ENCODE measurements around the gene CCL21.

Gene CCL21

GRCh38 chr9:34691936-34692315 lies 18.0 kb downstream of the CCL21 start:
- H3K27ac ChIP-seq, result no peak overlapping the region
- CTCF ChIA-PET, result interaction anchor here (0.6 to 0.7 kb wide), 3 partner anchors 14 to 293 kb away, joined by 3 to 4 read pairs (median 3); partner anchors contain the start of gene GALT
- no peak for DNase-seq (ENCODE audit: low spot score)
- no peak for TF ChIP-seq CTCF (conservative IDR thresholded peaks at IDR 0.05; ENCODE audit: low read depth)
- POLR2A ChIA-PET (ENCODE audit: low non-redundant PET), result no interaction called here

- ChIA-PET POLR2A (ENCODE audit: low non-redundant PET) (no interaction called here), CTCF (interaction anchor here (0.7 kb wide), 2 partner anchors 15 to 45 kb away, joined by 3 to 4 read pairs; partner anchors contain the start of gene GALT)
- no peak within 1 kb of the TSS for H3K27ac ChIP-seq
- no peak for DNase-seq (ENCODE audit: low spot score)
- no peak for TF ChIP-seq CTCF (conservative IDR thresholded peaks at IDR 0.05; ENCODE audit: low read depth)
Observed at GRCh38 chr9:34690983-34691935, 18.7 kb downstream of the CCL21 start, which contains the start of gene CCL19. Gene CCL19, minus strand, starts transcription at chr9:34691276. Its CDS starts 137 bp downstream, at chr9:34691139.

GRCh38 chr9:34689512-34689911 lies 20.4 kb downstream of the CCL21 start:
- ChIA-PET CTCF (no interaction called here), POLR2A (ENCODE audit: low non-redundant PET) (no interaction called here)
- no peak for DNase-seq (ENCODE audit: low spot score)
- no peak for TF ChIP-seq CTCF (conservative IDR thresholded peaks at IDR 0.05; ENCODE audit: low read depth)
- H3K27ac ChIP-seq, result no peak overlapping the region

- ChIA-PET CTCF (no interaction called here), POLR2A (ENCODE audit: low non-redundant PET) (no interaction called here)
- DNase-seq (ENCODE audit: low spot score), result no peak
- H3K27ac ChIP-seq, result no peak overlapping the region
- TF ChIP-seq CTCF (conservative IDR thresholded peaks at IDR 0.05; ENCODE audit: low read depth), result no peak
Observed at GRCh38 chr9:34689116-34689470, 20.8 kb downstream of the CCL21 start.

- no peak for DNase-seq (ENCODE audit: low spot score)
- H3K27ac ChIP-seq, result no peak overlapping the region
- POLR2A ChIA-PET (ENCODE audit: low non-redundant PET), result no interaction called here
- CTCF ChIA-PET, result no interaction called here
- no peak for TF ChIP-seq CTCF (conservative IDR thresholded peaks at IDR 0.05; ENCODE audit: low read depth)
Observed at GRCh38 chr9:34688329-34689115, 21.4 kb downstream of the CCL21 start.

- no peak for TF ChIP-seq CTCF (conservative IDR thresholded peaks at IDR 0.05; ENCODE audit: low read depth)
- POLR2A ChIA-PET (ENCODE audit: low non-redundant PET), result no interaction called here
- CTCF ChIA-PET, result interaction anchor here (0.6 kb wide), 2 partner anchors 958 to 1351 kb away, joined by 3 read pairs; no protein-coding TSS in a partner anchor
- no peak for DNase-seq (ENCODE audit: low spot score)
- no peak overlapping the region for H3K27ac ChIP-seq
Observed at GRCh38 chr9:34687276-34688030, 22.5 kb downstream of the CCL21 start.
